Activated B cell treated with CpG ODN at 0.5 μM for 24 hours (primary cell): Measurements from ENCODE around the gene TAF11L14. TPM values are rescaled to one million over a fixed set of nuclear protein-coding genes. Genes with fewer than 3 reads are reported as not detected.

Experiments used
- ATAC-seq: fragments of 200-7000 bp; cut with Tn5 transposase; one replicate; pipeline ENCODE4 v1.10.0; 2021; ENCODE audit warnings: low read depth, mild to moderate bottlenecking, moderate library complexity
- CTCF ChIA-PET: fragments of 350-600 bp; sonication (Branson Sonifier 250); formaldehyde crosslinking; loops from one replicate; lab custom pipeline; 2021; ENCODE audit warnings: antibody characterized with exemption; lab: Charles Lee
- POLR2A ChIA-PET: fragments of 350-600 bp; sonication (Branson Sonifier 250); formaldehyde crosslinking; loops from one replicate; lab custom pipeline; 2021; ENCODE audit warnings: antibody characterized with exemption; lab: Charles Lee
- DNase-seq: peaks from one replicate; pipeline ENCODE4 v3.0.0; 2022
- H3K27ac Mint-ChIP-seq: one replicate; pipeline ENCODE4 v1.8.0; 2020; ENCODE audit warnings: mixed read lengths
- H3K27me3 Mint-ChIP-seq: one replicate; pipeline ENCODE4 v1.8.0; 2021; ENCODE audit warnings: mixed read lengths
- H3K36me3 Mint-ChIP-seq: one replicate; pipeline ENCODE4 v1.8.0; 2021; ENCODE audit warnings: low read depth, mixed read lengths
- H3K4me1 Mint-ChIP-seq: one replicate; pipeline ENCODE4 v1.8.0; 2021; ENCODE audit warnings: mixed read lengths
- H3K4me3 Mint-ChIP-seq: one replicate; pipeline ENCODE4 v1.8.0; 2020; ENCODE audit warnings: mild to moderate bottlenecking, mixed read lengths
- H3K9me3 Mint-ChIP-seq: one replicate; pipeline ENCODE4 v1.8.0; 2020; ENCODE audit warnings: mixed read lengths
- intact Hi-C: fragments of 100-400 bp; cut with micrococcal nuclease; formaldehyde crosslinking; loops from one replicate; pipeline ENCODE4 v1.15.1; 2024
- total RNA-seq: library from RNA; stranded (reverse); gene quantifications from 2 replicates; pipeline ENCODE4 v1.2.3, GENCODE V29; 2022
- TF ChIP-seq, protein P1 (sequence below): fragments of 200-600 bp; IDR thresholded peaks from one replicate; pipeline ENCODE4 v1.8.0; 2022; ENCODE audit warnings: antibody characterized with exemption, mild to moderate bottlenecking

The TAF11L14 gene
- total RNA-seq, 1 donor from 2014 or later: not detected

- TF ChIP-seq, protein P1, sequence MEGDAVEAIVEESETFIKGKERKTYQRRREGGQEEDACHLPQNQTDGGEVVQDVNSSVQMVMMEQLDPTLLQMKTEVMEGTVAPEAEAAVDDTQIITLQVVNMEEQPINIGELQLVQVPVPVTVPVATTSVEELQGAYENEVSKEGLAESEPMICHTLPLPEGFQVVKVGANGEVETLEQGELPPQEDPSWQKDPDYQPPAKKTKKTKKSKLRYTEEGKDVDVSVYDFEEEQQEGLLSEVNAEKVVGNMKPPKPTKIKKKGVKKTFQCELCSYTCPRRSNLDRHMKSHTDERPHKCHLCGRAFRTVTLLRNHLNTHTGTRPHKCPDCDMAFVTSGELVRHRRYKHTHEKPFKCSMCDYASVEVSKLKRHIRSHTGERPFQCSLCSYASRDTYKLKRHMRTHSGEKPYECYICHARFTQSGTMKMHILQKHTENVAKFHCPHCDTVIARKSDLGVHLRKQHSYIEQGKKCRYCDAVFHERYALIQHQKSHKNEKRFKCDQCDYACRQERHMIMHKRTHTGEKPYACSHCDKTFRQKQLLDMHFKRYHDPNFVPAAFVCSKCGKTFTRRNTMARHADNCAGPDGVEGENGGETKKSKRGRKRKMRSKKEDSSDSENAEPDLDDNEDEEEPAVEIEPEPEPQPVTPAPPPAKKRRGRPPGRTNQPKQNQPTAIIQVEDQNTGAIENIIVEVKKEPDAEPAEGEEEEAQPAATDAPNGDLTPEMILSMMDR: no peak
- POLR2A ChIA-PET: no interaction called here
- CTCF ChIA-PET: no interaction called here
- Mint-ChIP-seq H3K4me1 (no peaks in the 10 kb centered on the region), H3K36me3 (no peaks in the 10 kb centered on the region), H3K9me3 (no peaks in the 10 kb centered on the region), H3K27ac (no peak overlapping the region), H3K27me3 (peaks cover 7% of the 10 kb centered on the region), H3K4me3 (no peak overlapping the region)
- DNase-seq (no peak), ATAC-seq (no peak)
- intact Hi-C loops: no loop called here
These were observed 44.6 kb downstream of the TAF11L14 start for GRCh38 chr5:17678751-17679324.

- CTCF ChIA-PET: no interaction called here
- no peaks in the 10 kb centered on the region for H3K36me3 Mint-ChIP-seq
These were observed 45.4 kb downstream of the TAF11L14 start for GRCh38 chr5:17679597-17680203.

GRCh38 chr5:17680737-17681136 is 46.5 kb downstream of the TAF11L14 start:
- ATAC-seq: no peak
- Mint-ChIP-seq H3K4me1 (no peaks in the 10 kb centered on the region), H3K36me3 (no peaks in the 10 kb centered on the region), H3K27ac (no peak overlapping the region), H3K9me3 (no peaks in the 10 kb centered on the region), H3K27me3 (peaks cover 7% of the 10 kb centered on the region), H3K4me3 (no peak overlapping the region)
- CTCF ChIA-PET: no interaction called here
- no peak for DNase-seq
- POLR2A ChIA-PET: no interaction called here
- TF ChIP-seq, protein P1: no peak
- intact Hi-C loops: no loop called here

More at GRCh38 chr5:17679597-17680203, 45.4 kb downstream of the TAF11L14 start:
- Mint-ChIP-seq H3K4me3 (no peak overlapping the region), H3K4me1 (no peaks in the 10 kb centered on the region), H3K27ac (no peak overlapping the region), H3K27me3 (peaks cover 7% of the 10 kb centered on the region), H3K9me3 (no peaks in the 10 kb centered on the region)
- ATAC-seq (no peak), DNase-seq (no peak)
- intact Hi-C loops: no loop called here
- POLR2A ChIA-PET: no interaction called here
- TF ChIP-seq, protein P1: no peak

Other genes with a start within 250 kb of the TAF11L14 start
- gene TAF11L2, start 136.2 kb upstream of the TAF11L14 start, total RNA-seq: not detected in 2 replicates
- gene TAF11L3, start 116.1 kb upstream of the TAF11L14 start, total RNA-seq: not detected in 2 replicates
- gene TAF11L4, start 112.7 kb upstream of the TAF11L14 start, total RNA-seq: not detected in 2 replicates
- gene TAF11L5, start 109.2 kb upstream of the TAF11L14 start, total RNA-seq: not detected in 2 replicates
- not detected in 2 replicates for gene TAF11L6, start 105.8 kb upstream of the TAF11L14 start, total RNA-seq
- not detected in 2 replicates for gene TAF11L7, start 48.7 kb upstream of the TAF11L14 start, total RNA-seq
- gene TAF11L8, start 43.5 kb upstream of the TAF11L14 start, total RNA-seq: not detected in 2 replicates
- gene TAF11L9, start 40.1 kb upstream of the TAF11L14 start, total RNA-seq: not detected in 2 replicates
- gene TAF11L10, start 36.6 kb upstream of the TAF11L14 start, total RNA-seq: not detected in 2 replicates
- gene TAF11L11, start 30.3 kb upstream of the TAF11L14 start, total RNA-seq: not detected in 2 replicates
- not detected in 2 replicates for gene TAF11L12, start 24.1 kb upstream of the TAF11L14 start, total RNA-seq
- gene TAF11L13, start 2.4 kb upstream of the TAF11L14 start, total RNA-seq: not detected in 2 replicates